Vein endothelial cell (primary cell): ENCODE data around the gene HBM. TPM values are rescaled to one million over a fixed set of nuclear protein-coding genes. Genes with fewer than 3 reads are reported as not detected.

ENCODE experiments used
- small RNA-seq: library from RNA; depleted of rRNA; stranded (forward); fragments of <200 nt; gene quantifications from one replicate; pipeline ENCODE3, GENCODE V24; 2012
- total RNA-seq: library from RNA; depleted of rRNA; stranded (reverse); fragments of >200 nt; gene quantifications from 2 replicates; pipeline ENCODE4 v1.2.3, GENCODE V29; 2012

HBM gene, protein sequence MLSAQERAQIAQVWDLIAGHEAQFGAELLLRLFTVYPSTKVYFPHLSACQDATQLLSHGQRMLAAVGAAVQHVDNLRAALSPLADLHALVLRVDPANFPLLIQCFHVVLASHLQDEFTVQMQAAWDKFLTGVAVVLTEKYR
- total RNA-seq: not detected in 2 replicates

GRCh38 chr16:165539-166374 lies at the start of gene HBM:
TSS of gene HBM (plus strand) at chr16:165978. CDS start at chr16:165998, 20 bp downstream.

DNA sequence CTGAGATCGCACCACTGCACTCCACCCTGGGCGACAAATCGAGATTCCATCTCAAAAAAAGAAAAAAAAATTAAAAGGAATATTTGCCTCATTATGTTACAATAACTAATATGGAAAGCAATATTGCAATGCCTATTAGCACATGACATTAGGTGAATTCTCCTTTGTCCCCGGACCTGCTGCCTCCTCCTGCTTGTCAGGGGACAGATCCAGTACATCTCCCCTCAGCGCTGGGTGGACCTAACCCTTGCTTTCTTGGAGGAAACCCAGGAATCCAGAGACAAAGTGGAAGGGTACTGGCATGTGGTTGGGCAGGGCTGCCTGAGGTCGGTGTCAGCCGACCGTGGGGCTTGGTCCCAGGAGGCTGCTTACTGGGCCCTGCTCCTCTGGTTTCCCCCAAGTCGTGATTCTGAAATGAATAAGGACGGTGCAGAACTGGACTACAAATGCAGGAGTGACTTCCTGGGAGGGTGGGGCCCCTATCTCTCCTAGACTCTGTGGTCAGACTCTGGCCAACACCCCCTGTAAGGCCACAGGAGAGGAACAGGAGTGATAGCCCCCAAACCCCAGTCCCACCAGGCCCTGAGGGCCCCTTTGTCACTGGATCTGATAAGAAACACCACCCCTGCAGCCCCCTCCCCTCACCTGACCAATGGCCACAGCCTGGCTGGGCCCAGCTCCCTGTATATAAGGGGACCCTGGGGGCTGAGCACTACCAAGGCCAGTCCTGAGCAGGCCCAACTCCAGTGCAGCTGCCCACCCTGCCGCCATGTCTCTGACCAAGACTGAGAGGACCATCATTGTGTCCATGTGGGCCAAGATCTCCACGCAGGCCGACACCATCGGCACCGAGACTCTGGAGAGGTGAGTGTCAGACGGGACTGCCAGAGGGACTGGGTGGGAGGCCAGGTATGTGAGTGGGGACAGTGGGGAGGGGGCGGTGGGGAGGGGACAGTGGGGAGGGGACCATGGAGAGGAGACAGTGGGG lies 13.3 kb upstream of the HBM start, which contains the start of gene HBZ:
Gene HBZ, plus strand, starts transcription at position 504 of the 988 bp plus-strand sequence. Its CDS starts 266 bp downstream, at position 770.

DNA sequence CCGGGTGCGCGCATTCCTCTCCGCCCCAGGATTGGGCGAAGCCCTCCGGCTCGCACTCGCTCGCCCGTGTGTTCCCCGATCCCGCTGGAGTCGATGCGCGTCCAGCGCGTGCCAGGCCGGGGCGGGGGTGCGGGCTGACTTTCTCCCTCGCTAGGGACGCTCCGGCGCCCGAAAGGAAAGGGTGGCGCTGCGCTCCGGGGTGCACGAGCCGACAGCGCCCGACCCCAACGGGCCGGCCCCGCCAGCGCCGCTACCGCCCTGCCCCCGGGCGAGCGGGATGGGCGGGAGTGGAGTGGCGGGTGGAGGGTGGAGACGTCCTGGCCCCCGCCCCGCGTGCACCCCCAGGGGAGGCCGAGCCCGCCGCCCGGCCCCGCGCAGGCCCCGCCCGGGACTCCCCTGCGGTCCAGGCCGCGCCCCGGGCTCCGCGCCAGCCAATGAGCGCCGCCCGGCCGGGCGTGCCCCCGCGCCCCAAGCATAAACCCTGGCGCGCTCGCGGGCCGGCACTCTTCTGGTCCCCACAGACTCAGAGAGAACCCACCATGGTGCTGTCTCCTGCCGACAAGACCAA lies 6.7 kb downstream of the HBM start, which contains the start of gene HBA2:
Gene HBA2, plus strand, starts transcription at position 503 of the 568 bp plus-strand sequence. Its CDS starts 37 bp downstream, at position 540.

DNA sequence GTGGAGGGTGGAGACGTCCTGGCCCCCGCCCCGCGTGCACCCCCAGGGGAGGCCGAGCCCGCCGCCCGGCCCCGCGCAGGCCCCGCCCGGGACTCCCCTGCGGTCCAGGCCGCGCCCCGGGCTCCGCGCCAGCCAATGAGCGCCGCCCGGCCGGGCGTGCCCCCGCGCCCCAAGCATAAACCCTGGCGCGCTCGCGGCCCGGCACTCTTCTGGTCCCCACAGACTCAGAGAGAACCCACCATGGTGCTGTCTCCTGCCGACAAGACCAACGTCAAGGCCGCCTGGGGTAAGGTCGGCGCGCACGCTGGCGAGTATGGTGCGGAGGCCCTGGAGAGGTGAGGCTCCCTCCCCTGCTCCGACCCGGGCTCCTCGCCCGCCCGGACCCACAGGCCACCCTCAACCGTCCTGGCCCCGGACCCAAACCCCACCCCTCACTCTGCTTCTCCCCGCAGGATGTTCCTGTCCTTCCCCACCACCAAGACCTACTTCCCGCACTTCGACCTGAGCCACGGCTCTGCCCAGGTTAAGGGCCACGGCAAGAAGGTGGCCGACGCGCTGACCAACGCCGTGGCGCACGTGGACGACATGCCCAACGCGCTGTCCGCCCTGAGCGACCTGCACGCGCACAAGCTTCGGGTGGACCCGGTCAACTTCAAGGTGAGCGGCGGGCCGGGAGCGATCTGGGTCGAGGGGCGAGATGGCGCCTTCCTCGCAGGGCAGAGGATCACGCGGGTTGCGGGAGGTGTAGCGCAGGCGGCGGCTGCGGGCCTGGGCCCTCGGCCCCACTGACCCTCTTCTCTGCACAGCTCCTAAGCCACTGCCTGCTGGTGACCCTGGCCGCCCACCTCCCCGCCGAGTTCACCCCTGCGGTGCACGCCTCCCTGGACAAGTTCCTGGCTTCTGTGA lies 11.0 kb downstream of the HBM start, which contains the start of gene HBA1:
Gene HBA1, plus strand, starts transcription at position 204 of the 906 bp plus-strand sequence. Its CDS starts 37 bp downstream, at position 241.

GRCh38 chr16:180101-180675 lies 14.4 kb downstream of the HBM start, which contains the start of gene HBQ1:
TSS of gene HBQ1 (plus strand) at chr16:180459. CDS start at chr16:180487, 28 bp downstream.

Small RNA genes lying within 50 kb of the gene (small RNA-seq; reads per million reads assigned to genes)
- gene RF00019: not detected

Other genes starting within 250 kb of the HBM start
- gene POLR3K, start 112.4 kb upstream of the HBM start, total RNA-seq: 4.9 and 5.2 TPM in 2 replicates
- gene SNRNP25, start 112.2 kb upstream of the HBM start, total RNA-seq: 18.3 and 22.1 TPM in 2 replicates
- gene RHBDF1, start 93.3 kb upstream of the HBM start, total RNA-seq: 27.1 and 29.2 TPM in 2 replicates
- 108 and 171 TPM in 2 replicates for gene MPG, start 87.8 kb upstream of the HBM start, total RNA-seq
- 13.5 and 14.7 TPM in 2 replicates for gene NPRL3, start 27.3 kb upstream of the HBM start, total RNA-seq
- not detected in 2 replicates for gene HBZ, start 13.3 kb upstream of the HBM start, total RNA-seq
- gene HBA2, start 6.9 kb downstream of the HBM start, total RNA-seq: not detected in 2 replicates
- not detected in 2 replicates for gene HBA1, start 10.7 kb downstream of the HBM start, total RNA-seq
- gene HBQ1, start 14.5 kb downstream of the HBM start, total RNA-seq: 1.1 and 1.3 TPM in 2 replicates
- gene LUC7L, start 63.5 kb downstream of the HBM start, total RNA-seq: 42.5 and 45.9 TPM in 2 replicates
- 83.6 and 104 TPM in 2 replicates for gene FAM234A, start 68.8 kb downstream of the HBM start, total RNA-seq
- 1.7 and 2.9 TPM in 2 replicates for gene RGS11, start 110.0 kb downstream of the HBM start, total RNA-seq
- gene ARHGDIG, start 114.6 kb downstream of the HBM start, total RNA-seq: 0.57 and 2.3 TPM in 2 replicates
- 0.65 TPM in 1 of 2 replicates, not detected in the other for gene PDIA2, start 117.2 kb downstream of the HBM start, total RNA-seq
- gene AXIN1, start 186.7 kb downstream of the HBM start, total RNA-seq: 23.2 and 25.1 TPM in 2 replicates
- gene MRPL28, start 204.6 kb downstream of the HBM start, total RNA-seq: 91.2 and 127 TPM in 2 replicates
- 84.4 and 129 TPM in 2 replicates for gene PGAP6, start 216.0 kb downstream of the HBM start, total RNA-seq
- gene NME4, start 231.2 kb downstream of the HBM start, total RNA-seq: 99.6 and 146 TPM in 2 replicates
- gene DECR2, start 235.9 kb downstream of the HBM start, total RNA-seq: 19.0 and 21.2 TPM in 2 replicates